NCI-H226 (cell line): Measurements from ENCODE around the gene DDX20.

Experiments
- DNase-seq: peaks from one replicate; pipeline ENCODE4 v3.0.0-alpha.2; 2015

DDX20 gene, protein sequence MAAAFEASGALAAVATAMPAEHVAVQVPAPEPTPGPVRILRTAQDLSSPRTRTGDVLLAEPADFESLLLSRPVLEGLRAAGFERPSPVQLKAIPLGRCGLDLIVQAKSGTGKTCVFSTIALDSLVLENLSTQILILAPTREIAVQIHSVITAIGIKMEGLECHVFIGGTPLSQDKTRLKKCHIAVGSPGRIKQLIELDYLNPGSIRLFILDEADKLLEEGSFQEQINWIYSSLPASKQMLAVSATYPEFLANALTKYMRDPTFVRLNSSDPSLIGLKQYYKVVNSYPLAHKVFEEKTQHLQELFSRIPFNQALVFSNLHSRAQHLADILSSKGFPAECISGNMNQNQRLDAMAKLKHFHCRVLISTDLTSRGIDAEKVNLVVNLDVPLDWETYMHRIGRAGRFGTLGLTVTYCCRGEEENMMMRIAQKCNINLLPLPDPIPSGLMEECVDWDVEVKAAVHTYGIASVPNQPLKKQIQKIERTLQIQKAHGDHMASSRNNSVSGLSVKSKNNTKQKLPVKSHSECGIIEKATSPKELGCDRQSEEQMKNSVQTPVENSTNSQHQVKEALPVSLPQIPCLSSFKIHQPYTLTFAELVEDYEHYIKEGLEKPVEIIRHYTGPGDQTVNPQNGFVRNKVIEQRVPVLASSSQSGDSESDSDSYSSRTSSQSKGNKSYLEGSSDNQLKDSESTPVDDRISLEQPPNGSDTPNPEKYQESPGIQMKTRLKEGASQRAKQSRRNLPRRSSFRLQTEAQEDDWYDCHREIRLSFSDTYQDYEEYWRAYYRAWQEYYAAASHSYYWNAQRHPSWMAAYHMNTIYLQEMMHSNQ

DNA sequence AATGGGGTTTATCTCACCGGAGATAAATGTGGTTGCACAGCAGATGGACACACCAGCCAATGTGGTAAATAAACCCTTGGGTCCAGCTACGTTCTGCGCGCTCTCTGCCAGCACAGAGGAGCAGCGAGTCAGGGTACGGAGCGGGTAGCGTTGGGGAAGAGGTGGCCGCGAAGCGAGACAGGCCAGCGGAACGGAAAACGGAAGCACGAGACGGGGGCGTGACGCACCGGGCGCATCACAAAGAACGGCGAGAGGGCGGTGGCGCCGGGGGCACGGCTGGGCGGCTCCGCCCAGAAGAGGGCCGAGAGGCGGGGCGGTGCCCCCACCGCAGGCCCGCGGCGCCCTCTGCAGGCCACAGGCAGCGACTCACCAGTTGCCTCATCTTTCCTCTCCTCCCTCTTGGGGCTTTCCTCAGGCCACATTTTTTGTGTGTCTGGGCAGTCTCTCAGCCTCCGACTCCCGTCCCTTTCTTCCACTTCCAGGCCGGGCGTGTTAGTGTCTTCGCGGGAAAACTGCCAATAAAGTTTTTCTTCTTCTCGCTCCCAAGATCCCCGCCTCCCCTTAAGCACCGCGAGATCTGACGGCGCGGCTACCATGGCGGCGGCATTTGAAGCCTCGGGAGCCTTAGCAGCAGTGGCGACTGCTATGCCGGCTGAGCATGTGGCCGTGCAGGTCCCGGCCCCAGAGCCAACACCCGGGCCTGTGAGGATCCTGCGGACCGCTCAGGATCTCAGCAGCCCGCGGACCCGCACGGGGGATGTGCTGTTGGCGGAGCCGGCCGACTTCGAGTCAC, at the start of gene DDX20:
Gene DDX20 (plus strand): TSS at position 571 of the 793 bp plus-strand sequence. CDS start 24 bp downstream, at position 595.
- peak; percentile 96 for DNase-seq

DNA sequence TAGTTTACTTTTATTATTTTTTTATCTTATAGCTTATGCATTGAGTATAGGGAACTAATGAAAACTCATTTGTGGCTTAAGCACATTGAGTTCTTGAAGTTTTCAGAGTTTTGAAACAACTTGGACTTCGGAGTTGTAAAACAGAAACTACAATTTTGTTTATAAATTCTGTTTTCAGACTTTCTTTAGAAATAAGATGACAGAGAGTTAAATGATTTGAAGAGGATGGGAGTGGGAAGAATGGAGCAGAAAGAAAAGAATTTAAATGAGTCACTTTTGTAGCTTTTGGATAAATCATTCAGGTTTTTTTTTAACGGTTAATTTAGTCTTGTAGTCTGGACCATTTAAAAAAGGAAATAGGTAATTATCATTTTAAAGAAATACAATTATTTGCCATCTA, 48.8 kb upstream of the DDX20 start:
- DNase-seq: no peak

DNA sequence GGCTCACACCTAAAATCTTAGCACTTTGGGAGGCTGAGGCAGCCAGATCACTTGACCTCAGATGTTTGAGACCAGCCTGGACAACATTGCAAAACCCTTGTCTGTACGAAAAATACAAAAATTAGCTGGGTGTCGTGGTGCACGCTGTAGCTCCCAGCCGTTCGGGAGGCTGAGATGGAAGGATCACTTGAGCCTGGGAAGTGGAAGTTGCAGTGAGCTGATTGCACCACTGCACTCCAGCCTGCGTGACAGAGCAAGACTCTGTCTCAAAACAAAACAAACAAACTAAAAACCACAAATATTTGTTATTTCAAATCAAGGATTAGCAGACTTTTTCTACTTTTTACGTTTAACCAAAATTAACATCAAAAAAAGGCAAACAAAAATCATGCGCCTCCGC, 47.8 kb upstream of the DDX20 start:
- DNase-seq: no peak

DNA sequence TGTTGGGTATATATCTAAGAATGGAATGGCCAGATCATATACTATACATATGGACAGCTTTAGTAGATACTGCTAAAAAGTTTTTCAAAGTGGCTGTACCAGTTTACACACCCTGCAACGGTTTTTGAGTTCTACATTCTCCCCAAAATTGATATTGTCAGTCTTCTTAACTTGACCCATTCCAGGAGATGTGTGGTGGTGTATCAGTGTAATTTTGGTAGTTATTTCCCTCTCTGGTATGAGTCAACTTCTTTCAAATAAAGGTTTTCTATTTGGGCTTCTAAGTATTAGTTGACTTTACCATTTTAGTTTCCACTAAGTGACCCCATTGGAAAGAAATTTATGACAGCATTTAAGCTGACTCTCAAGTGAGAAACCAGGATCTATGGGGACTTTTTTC, 45.7 kb upstream of the DDX20 start:
- no peak for DNase-seq

DNA sequence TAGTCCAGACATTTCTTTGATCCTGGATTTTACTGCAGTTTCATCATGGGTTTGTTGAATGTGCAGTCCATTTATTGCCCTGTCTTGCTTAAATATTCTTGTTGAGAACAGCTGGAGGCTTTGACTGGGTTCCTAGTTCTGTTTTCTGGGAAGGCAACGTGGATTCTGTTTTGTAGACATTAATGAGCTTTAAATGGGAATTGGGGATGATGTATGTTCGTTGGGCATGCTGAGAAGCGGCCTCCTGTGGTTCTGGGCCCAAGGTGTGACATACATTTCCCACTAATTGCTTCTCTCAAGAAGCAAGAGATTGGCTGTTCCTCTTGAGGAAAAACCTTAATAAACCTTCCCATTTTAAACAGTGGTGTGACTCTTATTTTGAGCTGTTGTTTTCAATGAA, 39.4 kb upstream of the DDX20 start:
- DNase-seq: no peak

DNA sequence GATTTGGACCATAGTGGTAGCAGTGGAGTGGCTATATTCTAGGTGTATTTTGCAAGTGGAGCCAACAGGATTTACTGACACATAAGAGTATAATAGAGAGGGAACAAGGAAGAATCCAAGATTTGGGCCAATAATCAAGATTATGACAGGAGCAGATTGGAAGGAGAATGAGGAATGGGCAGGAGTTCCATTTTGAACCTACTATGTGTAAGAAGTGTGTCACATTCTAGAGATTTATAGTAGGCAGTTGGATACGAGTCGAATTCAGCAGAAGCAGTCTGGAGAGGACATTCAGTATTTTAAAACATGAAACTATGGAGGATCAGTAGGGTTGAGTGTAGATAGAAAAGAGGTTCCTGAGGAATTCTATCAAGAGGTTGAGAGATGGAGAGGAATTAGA, 38.3 kb upstream of the DDX20 start:
- no peak for DNase-seq

DNA sequence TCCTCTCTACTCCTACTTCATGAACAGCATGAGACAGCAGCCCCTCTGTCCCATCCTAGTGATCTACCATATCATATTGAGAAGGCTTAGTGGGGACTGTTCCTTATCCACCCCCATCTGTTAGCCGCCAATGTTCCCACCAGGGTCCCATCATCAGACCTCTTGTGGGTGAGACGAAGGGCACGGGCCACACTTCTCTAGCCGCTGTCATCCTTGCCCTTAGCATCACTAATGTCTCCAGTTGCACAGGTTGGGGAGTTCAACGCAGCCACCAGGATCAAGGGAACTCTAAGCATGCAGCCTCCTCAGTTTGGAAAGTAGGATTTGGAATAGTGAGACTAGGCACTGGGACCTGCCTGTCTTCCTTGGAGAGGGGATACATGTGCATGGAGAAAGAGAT, 36.6 kb upstream of the DDX20 start:
- DNase-seq: no peak

DNA sequence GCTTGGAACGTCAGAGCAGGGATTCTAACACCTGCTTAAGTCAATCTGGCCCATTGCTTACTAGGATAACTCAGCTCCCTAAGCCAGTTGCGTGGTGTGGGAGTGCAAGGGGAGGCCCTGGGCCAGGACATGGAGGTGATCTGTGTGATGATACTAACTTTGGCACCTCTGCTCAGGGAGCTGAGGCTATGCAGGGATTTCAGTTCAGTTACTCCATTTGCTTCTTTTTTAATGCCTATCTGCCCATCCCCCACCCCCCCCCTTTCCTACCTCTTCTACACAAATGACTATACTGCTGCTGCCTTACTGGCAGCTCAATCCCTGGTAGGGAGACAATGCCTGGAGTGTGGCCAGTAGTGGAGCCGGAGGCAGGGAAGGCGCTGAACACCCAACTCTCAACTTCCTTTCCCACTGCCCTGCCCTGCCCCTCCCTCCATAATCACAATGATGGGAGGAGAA, 36.0 kb upstream of the DDX20 start:
- DNase-seq: no peak

DNA sequence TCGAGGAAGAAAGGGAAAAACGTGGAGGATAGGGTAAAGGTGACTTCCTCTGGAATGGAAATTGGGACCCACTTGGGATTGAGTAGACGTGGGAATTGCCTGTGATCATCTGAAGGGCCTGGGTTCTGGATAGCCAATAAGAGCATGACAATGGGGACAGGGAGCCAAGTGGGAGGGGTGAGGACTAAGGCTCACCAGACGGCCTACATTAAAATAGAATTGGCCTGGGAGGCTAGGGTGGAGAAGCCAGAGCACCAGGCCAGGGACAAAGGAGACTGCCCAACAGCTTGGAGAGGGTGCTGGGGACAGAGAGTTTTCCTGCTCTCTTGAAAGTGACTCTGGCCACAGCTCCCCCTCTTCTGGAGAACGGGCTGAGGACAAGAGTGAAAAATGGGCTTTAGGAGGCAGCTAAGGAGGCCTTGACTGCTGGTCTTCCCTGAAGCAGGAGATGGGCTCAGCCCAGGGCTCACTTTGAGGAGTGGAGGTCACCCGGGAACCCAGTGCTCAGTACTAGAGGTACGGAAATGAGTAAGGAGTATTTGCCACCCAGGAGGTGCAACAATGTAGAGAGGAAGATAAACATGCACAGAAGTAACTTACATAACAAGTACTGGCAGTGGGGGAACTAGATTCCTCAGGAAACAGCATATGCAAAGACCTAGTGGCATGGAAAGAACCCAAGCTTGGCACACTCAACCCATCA, 35.3 kb upstream of the DDX20 start:
- DNase-seq: no peak

DNA sequence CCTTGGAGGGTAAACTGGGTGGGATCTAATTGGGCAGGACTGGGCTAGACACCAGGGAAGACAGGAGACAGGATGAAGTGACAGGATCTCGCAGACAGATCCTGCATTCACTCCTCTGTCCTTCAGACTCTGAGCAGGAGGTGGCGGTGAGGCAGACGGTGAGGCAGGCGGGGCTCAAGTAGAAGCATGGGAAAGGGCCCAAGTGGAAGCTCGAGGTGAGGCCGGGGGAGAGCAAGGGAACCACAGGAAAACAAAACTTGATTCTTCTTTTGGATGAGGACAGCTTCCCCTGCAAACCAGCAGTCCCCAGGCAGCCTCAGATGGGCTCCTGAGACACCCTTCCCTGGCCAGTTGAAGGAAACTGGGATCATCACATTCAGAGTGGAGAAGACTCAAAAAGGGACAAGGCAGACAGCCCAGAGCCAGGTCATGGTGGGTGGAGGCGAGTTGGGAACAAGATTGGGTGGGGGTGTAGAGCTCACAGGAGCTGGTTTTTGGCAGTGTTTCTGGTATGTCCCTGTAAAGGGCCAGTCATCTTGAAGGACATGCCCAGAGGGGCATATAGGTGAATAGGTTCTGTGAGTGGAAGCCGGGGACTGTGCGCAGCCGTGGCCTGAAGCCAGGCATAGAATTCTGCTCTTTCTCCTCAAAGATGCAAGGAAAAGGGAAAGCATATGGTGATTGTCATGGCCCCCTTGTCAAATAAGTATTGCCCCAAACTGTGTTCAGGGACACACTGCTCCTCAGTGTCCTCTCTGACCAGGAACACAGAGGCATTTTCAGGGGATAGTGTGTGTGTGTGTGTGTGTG, 34.5 kb upstream of the DDX20 start:
- no peak for DNase-seq

DNA sequence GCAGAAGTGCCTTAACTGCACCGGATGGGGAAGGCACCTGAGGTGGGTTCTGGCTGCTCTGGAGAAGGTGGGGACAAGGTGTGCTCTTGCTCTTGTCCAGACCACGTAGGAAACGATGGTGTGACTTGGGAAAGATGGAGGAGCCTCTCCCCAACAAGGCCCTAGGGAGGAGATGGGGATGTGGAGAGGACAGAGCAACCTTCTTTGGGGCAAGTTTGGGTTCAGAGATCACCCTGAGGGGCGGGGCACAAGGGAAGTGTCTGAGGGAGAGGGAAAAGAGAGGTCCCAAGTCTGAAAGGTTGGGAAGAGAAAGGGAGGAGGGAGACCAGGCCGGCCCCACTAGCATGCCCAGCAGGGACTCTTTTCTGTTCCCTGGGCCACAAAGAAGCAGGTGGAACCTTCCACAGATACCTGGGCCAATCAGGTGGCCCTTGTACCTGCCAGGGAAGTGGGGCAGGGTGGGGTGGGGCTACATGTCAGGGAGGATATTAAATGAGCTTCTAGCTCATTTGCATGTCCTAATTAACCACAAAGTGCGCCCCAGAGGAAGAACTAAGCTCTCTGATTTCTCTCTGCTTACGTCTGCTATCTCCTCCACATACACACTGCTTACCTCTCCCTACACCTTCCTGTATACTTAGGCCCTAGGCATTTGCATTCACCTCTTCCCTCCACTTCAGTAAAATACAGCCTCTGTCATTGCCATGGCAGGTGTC, 32.5 kb upstream of the DDX20 start:
- no peak for DNase-seq

DNA sequence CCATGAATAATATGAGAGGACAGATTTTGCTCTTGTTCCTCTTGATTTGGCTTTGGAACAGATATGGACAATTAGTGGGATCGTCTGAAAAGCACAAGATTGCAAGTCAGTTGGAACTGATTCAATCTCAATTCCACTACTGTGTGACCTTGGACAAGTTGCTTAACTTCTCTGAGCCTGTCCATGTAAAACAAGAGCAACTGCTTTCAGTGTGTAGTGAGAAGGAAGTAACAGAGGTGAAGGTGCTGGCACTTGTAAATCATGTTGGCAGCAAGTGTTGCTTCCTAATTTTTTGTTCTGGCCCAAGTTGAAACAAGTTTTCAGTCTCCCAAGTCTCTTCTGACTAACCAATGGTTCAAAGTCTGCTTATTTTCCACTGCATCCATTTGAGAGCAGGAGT, 31.8 kb upstream of the DDX20 start:
- no peak for DNase-seq

DNA sequence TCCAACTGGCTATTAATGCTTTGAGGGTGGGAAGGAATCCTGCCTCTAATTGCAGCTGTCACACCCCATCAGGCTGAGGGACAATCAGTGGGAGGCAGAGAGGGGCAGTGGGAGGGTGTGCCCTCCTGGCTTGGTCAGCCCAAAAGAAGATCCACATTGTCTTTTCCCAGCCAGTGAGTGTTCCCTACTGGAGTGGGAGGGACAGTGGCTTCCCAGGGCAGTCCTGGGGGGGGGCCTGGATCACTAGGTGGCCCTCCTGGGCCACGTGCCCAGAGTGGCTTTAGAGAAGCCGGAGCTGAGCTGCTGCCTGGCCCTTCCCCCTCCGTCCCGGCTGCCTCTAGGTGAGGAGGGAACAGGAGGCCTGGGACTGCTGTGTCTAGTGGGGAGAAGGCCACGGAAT, 30.5 kb upstream of the DDX20 start:
- no peak for DNase-seq

DNA sequence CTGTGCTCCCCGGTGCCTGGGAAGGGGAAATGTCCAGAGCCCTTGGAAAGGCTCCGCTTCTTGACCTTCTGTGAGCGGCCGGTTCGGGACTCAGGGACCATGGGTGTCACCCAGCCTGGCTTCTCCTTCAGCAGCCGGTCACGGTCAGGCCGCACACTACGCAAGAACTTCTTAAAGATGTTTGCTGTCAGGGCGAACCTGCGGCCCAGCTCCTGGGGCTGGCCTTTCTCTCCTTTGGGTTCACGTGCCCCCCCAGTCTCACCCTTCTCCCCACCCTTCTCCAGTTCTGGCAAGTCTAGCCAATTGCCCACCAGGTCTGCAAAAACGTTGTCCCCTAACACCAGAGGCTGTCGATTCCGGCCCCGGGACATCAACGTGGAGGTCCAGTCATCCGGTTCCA, 28.6 kb upstream of the DDX20 start:
- no peak for DNase-seq

DNA sequence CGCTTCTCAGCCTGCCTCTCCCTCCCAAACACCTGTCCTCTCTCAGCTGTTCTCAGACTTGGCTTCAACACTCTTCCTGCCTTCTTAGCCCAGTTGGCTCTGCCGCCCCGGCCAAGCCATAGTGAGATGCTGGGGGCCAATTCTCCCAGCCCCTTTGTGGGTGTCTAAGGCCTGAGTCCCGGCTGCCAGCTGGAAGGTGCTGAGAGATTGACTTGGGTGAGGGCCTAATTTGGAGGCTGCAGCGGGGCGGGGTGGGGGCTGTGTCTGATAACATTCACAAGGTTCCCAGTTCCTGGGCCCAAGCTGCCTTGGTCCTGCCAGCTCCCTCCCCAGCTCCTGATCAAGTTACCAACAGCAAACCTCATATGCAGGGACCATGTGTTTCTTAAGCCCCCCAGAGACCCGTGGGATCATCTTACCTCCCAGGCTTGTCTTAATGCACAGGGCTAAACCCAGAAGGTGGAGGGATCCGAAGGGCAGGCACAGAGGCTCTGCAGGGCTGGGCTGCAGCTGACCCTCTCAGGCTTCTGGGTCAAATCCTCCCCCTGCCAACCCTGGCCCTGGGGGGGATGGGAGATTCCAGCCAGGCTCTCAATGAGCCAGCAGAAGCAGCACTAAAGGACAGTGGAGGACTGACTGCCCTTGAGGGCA, 26.3 kb upstream of the DDX20 start:
- DNase-seq: no peak

DNA sequence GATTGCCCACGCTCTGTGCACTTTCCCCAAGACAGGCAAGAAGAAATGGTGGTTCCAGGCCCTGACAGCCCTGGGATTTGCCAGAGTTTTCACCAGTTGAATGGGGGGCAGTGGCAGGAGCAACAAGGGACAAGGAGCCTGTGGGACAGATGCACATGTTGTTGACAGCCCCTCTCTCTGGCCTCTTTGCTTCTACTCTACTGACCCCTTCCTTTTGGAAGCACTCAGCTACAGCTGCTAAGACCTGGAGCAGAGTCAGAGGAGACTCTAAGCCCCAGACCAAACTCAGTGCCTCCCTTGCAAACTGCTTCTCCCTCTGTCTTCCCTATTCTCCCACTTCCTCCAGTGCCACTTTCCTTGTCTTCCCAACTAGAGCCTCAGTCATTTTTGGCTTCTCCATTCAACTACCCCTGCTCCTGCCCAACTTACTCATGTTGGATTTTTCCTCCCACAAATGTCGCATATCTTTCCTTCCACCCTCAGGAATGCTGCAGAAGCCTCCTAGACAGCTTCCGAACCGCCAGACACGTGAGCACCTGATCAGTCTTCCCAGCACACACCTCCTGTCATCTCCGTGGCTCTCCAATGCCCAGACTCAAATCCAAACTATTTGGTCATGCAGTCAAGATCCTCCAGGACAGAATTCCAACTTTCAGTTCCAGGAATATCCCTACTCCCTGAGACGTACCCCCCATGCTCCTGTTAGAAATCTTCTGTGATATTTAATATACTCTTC, 25.6 kb upstream of the DDX20 start:
- DNase-seq: no peak

DNA sequence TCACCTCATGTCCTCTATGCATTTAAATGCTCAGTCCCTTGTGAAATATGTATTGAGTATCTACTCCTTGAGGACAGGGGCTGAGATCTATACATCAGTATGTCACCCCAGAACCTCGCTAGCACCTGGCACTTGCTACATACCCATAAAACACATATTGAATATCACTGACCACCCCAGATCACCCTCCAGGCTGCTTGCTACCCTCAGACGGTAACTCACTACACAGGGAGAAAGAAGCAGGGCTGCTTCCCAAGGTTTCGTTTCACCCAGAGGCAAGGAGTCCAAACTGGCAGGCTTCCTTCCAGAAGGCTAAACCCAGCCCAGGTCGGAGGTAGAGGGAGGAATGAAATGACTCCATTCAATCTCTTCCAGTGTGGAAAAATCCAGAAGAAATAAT, 25.0 kb upstream of the DDX20 start:
- no peak for DNase-seq

DNA sequence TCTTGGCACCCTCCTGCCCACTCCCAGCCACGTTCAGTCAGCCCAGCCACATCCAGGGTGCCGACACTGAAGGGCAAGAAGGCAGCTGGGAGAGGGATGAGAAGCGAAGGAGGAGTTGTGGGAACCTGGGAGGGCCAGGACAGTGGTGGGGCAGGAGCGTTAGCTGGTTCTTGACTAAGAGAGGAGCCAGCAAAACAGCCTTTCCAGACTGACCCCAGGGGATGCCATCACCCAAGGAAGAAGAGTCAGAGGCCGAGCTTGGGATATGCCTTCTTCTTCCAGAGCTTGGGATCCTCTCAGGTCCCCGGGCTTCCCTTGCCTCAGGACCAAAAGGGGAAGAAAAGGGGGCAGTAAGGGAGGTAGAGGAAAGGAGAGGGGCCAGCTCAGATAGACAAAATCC, 23.7 kb upstream of the DDX20 start:
- no peak for DNase-seq

DNA sequence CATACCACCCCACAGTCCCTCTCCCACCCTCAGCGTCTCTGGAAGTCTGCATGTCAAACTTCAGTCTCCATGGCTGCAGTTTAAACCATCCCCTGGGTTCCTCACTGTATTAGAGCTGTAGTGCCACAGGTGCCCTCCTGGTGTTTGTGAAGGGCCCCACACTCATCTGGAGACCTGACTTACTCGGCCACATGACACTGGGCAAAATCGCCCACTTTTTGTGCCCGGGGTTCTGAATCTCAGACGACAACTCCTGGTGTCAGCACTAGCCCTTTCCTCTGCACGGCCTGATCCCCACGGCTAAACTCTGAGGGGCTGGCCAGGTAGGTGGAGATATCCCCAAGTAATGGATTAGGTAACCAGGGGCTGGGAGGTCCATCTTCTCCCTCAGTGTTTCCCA, 23.0 kb upstream of the DDX20 start:
- DNase-seq: no peak
